ENCODE measurements around the gene MCRS1.

Gene MCRS1

GRCh38 chr12:49598527-49598926 is 30.6 kb upstream of the MCRS1 start:
- Histone ChIP-seq H3K9me3 (no peaks in the 10 kb centered on the region), H3K27me3 (no peaks in the 10 kb centered on the region), H3K27ac (no peak overlapping the region), H3K4me1 (no peaks in the 10 kb centered on the region), H3K36me3 (peaks cover 0 to 8% (median 0%) of the 10 kb centered on the region in 3 donors), H3K4me3 (no peak overlapping the region)
- no peak for TF ChIP-seq CTCF (IDR thresholded peaks at IDR 0.05)
- no peak for DNase-seq
- intact Hi-C loops (cut with DNase I; ENCODE audit: low total_unique reads), result no loop called here

- Histone ChIP-seq H3K9me3 (no peaks in the 10 kb centered on the region), H3K4me1 (no peaks in the 10 kb centered on the region), H3K36me3 (peaks cover 0 to 12% (median 0%) of the 10 kb centered on the region in 3 donors), H3K4me3 (no peak overlapping the region), H3K27me3 (no peaks in the 10 kb centered on the region), H3K27ac (no peak overlapping the region)
- TF ChIP-seq CTCF (IDR thresholded peaks at IDR 0.05), result no peak
- intact Hi-C loops (cut with DNase I; ENCODE audit: low total_unique reads), result no loop called here
- DNase-seq, result no peak
These were observed 21.0 kb upstream of the MCRS1 start for GRCh38 chr12:49588721-49589516.

GRCh38 chr12:49588281-49588680 is 20.3 kb upstream of the MCRS1 start:
- no peaks in the 10 kb centered on the region for H3K27me3 ChIP-seq
- no peak overlapping the region for H3K4me3 ChIP-seq
- H3K27ac ChIP-seq, result no peak overlapping the region
- TF ChIP-seq CTCF (IDR thresholded peaks at IDR 0.05), result no peak
- no peak for DNase-seq
- H3K9me3 ChIP-seq, result no peaks in the 10 kb centered on the region
- peaks cover 0 to 18% (median 0%) of the 10 kb centered on the region in 3 donors for H3K36me3 ChIP-seq
- intact Hi-C loops (cut with DNase I; ENCODE audit: low total_unique reads), result no loop called here
- H3K4me1 ChIP-seq, result peaks cover 0 to 3% (median 0%) of the 10 kb centered on the region in 4 donors

- TF ChIP-seq CTCF (IDR thresholded peaks at IDR 0.05), result no peak
- Histone ChIP-seq H3K4me3 (no peak overlapping the region), H3K27me3 (no peaks in the 10 kb centered on the region), H3K9me3 (no peaks in the 10 kb centered on the region), H3K27ac (no peak overlapping the region), H3K36me3 (peaks cover 0 to 18% (median 0%) of the 10 kb centered on the region in 3 donors), H3K4me1 (peaks cover 0 to 12% (median 0%) of the 10 kb centered on the region in 4 donors)
- DNase-seq, result no peak
- intact Hi-C loops (cut with DNase I; ENCODE audit: low total_unique reads), result no loop called here
These were observed 19.4 kb upstream of the MCRS1 start for GRCh38 chr12:49587174-49587908.

DNA sequence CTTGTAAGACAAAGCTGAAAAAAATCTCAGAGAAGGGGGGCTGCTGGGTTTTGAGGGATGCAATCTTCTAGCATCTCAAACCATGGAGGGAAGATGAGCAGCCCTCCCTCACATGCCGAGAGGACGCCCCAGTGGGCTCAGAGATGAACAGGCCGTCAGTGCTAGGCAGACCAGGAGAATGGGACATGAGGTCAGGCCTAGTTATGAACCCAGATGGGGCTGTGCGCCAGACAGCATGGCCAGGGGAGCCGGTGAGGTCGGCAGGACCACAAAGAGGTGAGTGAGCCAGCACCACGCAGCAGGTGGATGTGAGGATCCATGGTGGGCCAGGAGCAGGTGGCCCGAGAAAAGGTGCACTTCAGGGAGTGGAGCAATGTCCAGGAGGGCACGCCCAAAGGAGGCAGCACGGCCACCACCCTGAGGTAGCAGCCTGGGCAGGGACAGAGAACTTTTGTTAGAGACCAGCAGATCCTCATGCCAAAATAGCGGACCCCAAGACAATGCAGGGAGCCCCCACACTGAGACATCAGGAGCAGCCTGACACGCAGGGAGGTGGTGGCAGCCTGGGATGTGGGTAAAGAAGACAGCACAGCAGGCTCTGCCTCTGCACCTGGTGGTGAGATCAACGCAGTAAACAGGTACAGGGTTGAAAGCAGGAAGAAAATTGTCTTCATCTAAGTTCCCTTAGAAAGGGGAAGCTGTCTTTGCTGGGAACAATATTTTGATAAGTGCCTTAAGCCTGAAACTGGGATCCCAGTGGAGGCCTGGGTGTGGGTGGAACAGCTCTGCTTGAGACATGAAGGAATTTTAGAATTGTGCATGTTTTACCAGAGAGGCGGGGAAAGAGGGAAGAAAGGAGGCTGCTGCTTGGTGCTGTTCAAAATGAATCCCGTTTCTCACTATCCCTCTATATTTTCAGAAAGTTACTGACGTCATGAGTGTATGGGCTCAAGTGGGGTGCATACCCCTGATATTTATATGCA is 17.8 kb upstream of the MCRS1 start:
- no peaks in the 10 kb centered on the region for H3K9me3 ChIP-seq
- peaks cover 0 to 18% (median 0%) of the 10 kb centered on the region in 3 donors for H3K36me3 ChIP-seq
- no peak overlapping the region for H3K27ac ChIP-seq
- no peak for DNase-seq
- H3K27me3 ChIP-seq, result no peaks in the 10 kb centered on the region
- no peak for TF ChIP-seq CTCF (IDR thresholded peaks at IDR 0.05)
- H3K4me3 ChIP-seq, result no peak overlapping the region
- peaks cover 0 to 23% (median under 1%) of the 10 kb centered on the region in 4 donors for H3K4me1 ChIP-seq
- intact Hi-C loops (cut with DNase I; ENCODE audit: low total_unique reads), result no loop called here

Data from tibial artery (tissue), 4 donors.